Measurements from ENCODE around the gene ATP6V1F. TPM values are rescaled to one million over a fixed set of nuclear protein-coding genes. Genes with fewer than 3 reads are reported as not detected.

ATP6V1F gene
- total and polyA plus RNA-seq, 4 donors = 83.7 to 270 (median 103) TPM

GRCh38 chr7:128881458-128882125 is 18.9 kb downstream of the ATP6V1F start:
- Histone ChIP-seq H3K27me3 (ENCODE audit: control insufficient read depth in 1 of 2, insufficient read depth in 2 of 2, low read length in 1 of 2) (no peaks in the 10 kb centered on the region), H3K4me3 (ENCODE audit: low read length in 2 of 2) (no peak overlapping the region), H3K9me3 (ENCODE audit: control insufficient read depth, low read length) (no peaks in the 10 kb centered on the region), H3K4me1 (ENCODE audit: control insufficient read depth in 1 of 2, insufficient read depth in 2 of 2, low read length in 2 of 2) (no peaks in the 10 kb centered on the region), H3K36me3 (ENCODE audit: control insufficient read depth in 1 of 2, insufficient read depth in 2 of 2, low read length in 1 of 2) (no peaks in the 10 kb centered on the region), H3K27ac (ENCODE audit: low read depth in 1 of 2, low read length in 2 of 2) (no peak overlapping the region)
- intact Hi-C loops (cut with DNase I) = loop anchor here (2.0 to 10.0 kb wide), 4 partner anchors 209 to 409 kb away; partner anchors contain the start of genes GARIN1A (in 1 of the 2) and METTL2B (in 1 of the 2)
- WGBS, 2 donors = 85 to 88% methylated on average over 10 of the region's 10 CpGs
- no peak for ATAC-seq (ENCODE audit: low FRiP score)
- DNase-seq = peak in 1 of 2 donors; percentile 60

- intact Hi-C loops (cut with DNase I) = loop anchor here (5.0 to 10.0 kb wide), 3 partner anchors 210 to 410 kb away; partner anchors contain the start of genes GARIN1A (in 1 of the 2) and METTL2B (in 1 of the 2)
- no peaks in the 10 kb centered on the region for H3K4me1 ChIP-seq (ENCODE audit: control insufficient read depth in 1 of 2, insufficient read depth in 2 of 2, low read length in 2 of 2)
- no peak overlapping the region for H3K27ac ChIP-seq (ENCODE audit: low read depth in 1 of 2, low read length in 2 of 2)
- ATAC-seq (ENCODE audit: low FRiP score) = no peak
- no peaks in the 10 kb centered on the region for H3K9me3 ChIP-seq (ENCODE audit: control insufficient read depth, low read length)
- no peaks in the 10 kb centered on the region for H3K27me3 ChIP-seq (ENCODE audit: control insufficient read depth in 1 of 2, insufficient read depth in 2 of 2, low read length in 1 of 2)
- 88 to 90% methylated on average over 8 of the region's 8 CpGs for WGBS, 2 donors
- no peak overlapping the region for H3K4me3 ChIP-seq (ENCODE audit: low read length in 2 of 2)
- H3K36me3 ChIP-seq (ENCODE audit: control insufficient read depth in 1 of 2, insufficient read depth in 2 of 2, low read length in 1 of 2) = no peaks in the 10 kb centered on the region
- DNase-seq = peak in 1 of 2 donors; percentile 54
These were observed 19.5 kb downstream of the ATP6V1F start for GRCh38 chr7:128882134-128882533.

GRCh38 chr7:128883622-128884448 is 21.2 kb downstream of the ATP6V1F start:
- no peaks in the 10 kb centered on the region for H3K36me3 ChIP-seq (ENCODE audit: control insufficient read depth in 1 of 2, insufficient read depth in 2 of 2, low read length in 1 of 2)
- H3K4me1 ChIP-seq (ENCODE audit: control insufficient read depth in 1 of 2, insufficient read depth in 2 of 2, low read length in 2 of 2) = no peaks in the 10 kb centered on the region
- intact Hi-C loops (cut with DNase I) = loop anchor here (5.0 to 10.0 kb wide), 3 partner anchors 212 to 412 kb away; partner anchors contain the start of genes GARIN1A (in 1 of the 2) and METTL2B (in 1 of the 2)
- WGBS, 2 donors = 38 to 47% methylated on average over 14 to 19 of the region's 19 CpGs
- ATAC-seq (ENCODE audit: low FRiP score) (peak; percentile 71), DNase-seq (peak; percentile 87 to 96)
- H3K9me3 ChIP-seq (ENCODE audit: control insufficient read depth, low read length) = no peaks in the 10 kb centered on the region
- H3K27me3 ChIP-seq (ENCODE audit: control insufficient read depth in 1 of 2, insufficient read depth in 2 of 2, low read length in 1 of 2) = no peaks in the 10 kb centered on the region
- no peak overlapping the region for H3K27ac ChIP-seq (ENCODE audit: low read depth in 1 of 2, low read length in 2 of 2)
- no peak overlapping the region for H3K4me3 ChIP-seq (ENCODE audit: low read length in 2 of 2)

- WGBS, 2 donors = 86% methylated on average over 26 of the region's 26 CpGs
- no peaks in the 10 kb centered on the region for H3K9me3 ChIP-seq (ENCODE audit: control insufficient read depth, low read length)
- no peak overlapping the region for H3K27ac ChIP-seq (ENCODE audit: low read depth in 1 of 2, low read length in 2 of 2)
- no peaks in the 10 kb centered on the region for H3K36me3 ChIP-seq (ENCODE audit: control insufficient read depth in 1 of 2, insufficient read depth in 2 of 2, low read length in 1 of 2)
- DNase-seq = peak in 1 of 2 donors; percentile 68
- H3K4me1 ChIP-seq (ENCODE audit: control insufficient read depth in 1 of 2, insufficient read depth in 2 of 2, low read length in 2 of 2) = no peaks in the 10 kb centered on the region
- no peaks in the 10 kb centered on the region for H3K27me3 ChIP-seq (ENCODE audit: control insufficient read depth in 1 of 2, insufficient read depth in 2 of 2, low read length in 1 of 2)
- ATAC-seq (ENCODE audit: low FRiP score) = no peak
- intact Hi-C loops (cut with DNase I) = loop anchor here (5.0 to 10.0 kb wide), 3 partner anchors 212 to 412 kb away; partner anchors contain the start of genes GARIN1A (in 1 of the 2) and METTL2B (in 1 of the 2)
- H3K4me3 ChIP-seq (ENCODE audit: low read length in 2 of 2) = no peak overlapping the region
These were observed 22.1 kb downstream of the ATP6V1F start for GRCh38 chr7:128884561-128885369.

- Histone ChIP-seq H3K4me3 (ENCODE audit: low read length in 2 of 2) (no peak overlapping the region), H3K27ac (ENCODE audit: low read depth in 1 of 2, low read length in 2 of 2) (no peak overlapping the region), H3K27me3 (ENCODE audit: control insufficient read depth in 1 of 2, insufficient read depth in 2 of 2, low read length in 1 of 2) (no peaks in the 10 kb centered on the region), H3K36me3 (ENCODE audit: control insufficient read depth in 1 of 2, insufficient read depth in 2 of 2, low read length in 1 of 2) (no peaks in the 10 kb centered on the region), H3K9me3 (ENCODE audit: control insufficient read depth, low read length) (no peaks in the 10 kb centered on the region), H3K4me1 (ENCODE audit: control insufficient read depth in 1 of 2, insufficient read depth in 2 of 2, low read length in 2 of 2) (no peaks in the 10 kb centered on the region)
- WGBS, 2 donors = 88 to 91% methylated on average over 9 to 10 of the region's 10 CpGs
- intact Hi-C loops (cut with DNase I) = loop anchor here in 1 of 2 donors (10.0 kb wide), 1 partner anchor 411 kb away; the partner anchor contains the start of gene METTL2B
- ATAC-seq (ENCODE audit: low FRiP score) = no peak
- peak in 1 of 2 donors; percentile 61 for DNase-seq
These were observed 22.9 kb downstream of the ATP6V1F start for GRCh38 chr7:128885370-128886187.

- H3K4me1 ChIP-seq (ENCODE audit: control insufficient read depth in 1 of 2, insufficient read depth in 2 of 2, low read length in 2 of 2) = no peaks in the 10 kb centered on the region
- no peaks in the 10 kb centered on the region for H3K36me3 ChIP-seq (ENCODE audit: control insufficient read depth in 1 of 2, insufficient read depth in 2 of 2, low read length in 1 of 2)
- H3K9me3 ChIP-seq (ENCODE audit: control insufficient read depth, low read length) = no peaks in the 10 kb centered on the region
- H3K27me3 ChIP-seq (ENCODE audit: control insufficient read depth in 1 of 2, insufficient read depth in 2 of 2, low read length in 1 of 2) = no peaks in the 10 kb centered on the region
- no peak overlapping the region for H3K27ac ChIP-seq (ENCODE audit: low read depth in 1 of 2, low read length in 2 of 2)
- intact Hi-C loops (cut with DNase I) = loop anchor here in 1 of 2 donors (10.0 kb wide), 1 partner anchor 412 kb away; the partner anchor contains the start of gene METTL2B
- no peak overlapping the region for H3K4me3 ChIP-seq (ENCODE audit: low read length in 2 of 2)
- no peak for ATAC-seq (ENCODE audit: low FRiP score)
- DNase-seq = peak in 1 of 2 donors; percentile 51
- WGBS, 2 donors = 72 to 73% methylated on average over 14 of the region's 14 CpGs
These were observed 23.9 kb downstream of the ATP6V1F start for GRCh38 chr7:128886391-128887168.

Data from aorta (tissue), 5 donors.